ENCODE measurements around the gene RPUSD4.

DNA sequence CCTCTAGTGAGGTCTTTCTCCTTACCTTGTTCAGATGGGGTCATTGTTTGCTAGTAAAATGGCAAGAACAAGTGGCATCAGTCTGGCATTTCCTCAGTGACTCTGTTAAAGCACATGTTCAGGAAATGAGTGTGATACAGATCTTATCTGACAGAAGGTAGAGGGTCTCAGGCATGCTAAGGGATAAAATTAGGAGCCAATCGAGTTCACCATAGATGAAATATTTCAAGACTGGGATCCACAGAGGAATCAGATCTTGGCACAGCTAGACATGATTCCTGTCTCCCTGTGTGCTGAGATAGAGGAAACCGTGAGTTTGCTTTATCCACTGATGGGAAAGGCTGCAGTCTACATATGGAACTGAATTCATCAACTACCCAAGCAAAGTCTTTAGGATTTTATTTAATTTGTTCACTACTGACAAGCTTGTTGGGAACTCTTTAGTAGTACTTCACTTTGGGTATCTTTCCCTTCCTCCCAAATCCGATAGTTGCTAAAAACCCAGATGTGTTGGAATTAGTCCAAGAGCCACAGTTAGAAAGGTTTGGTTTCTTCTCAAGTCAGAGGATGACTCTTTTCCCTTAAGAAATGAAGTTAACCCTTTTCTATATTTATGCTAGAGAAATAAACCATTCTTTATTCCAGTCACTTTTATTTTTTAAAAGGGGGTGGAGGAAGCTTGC lies 18.5 kb upstream of the RPUSD4 start:
- no peak for TF ChIP-seq CTCF (conservative IDR thresholded peaks at IDR 0.05; ENCODE audit: low read length)
- no peak for TF ChIP-seq EZH2phosphoT487 (IDR thresholded peaks at IDR 0.05; ENCODE audit: borderline replicate concordance, low read depth, low read length)
